Activated naive CD8-positive, alpha-beta T cell treated with anti-CD3 and anti-CD28 coated beads, Interleukin-2, amount 10 ng/mL, durations not matched to agents 7 days and 5 days (primary cell): ENCODE measurements around the gene CRYBG1. TPM values are rescaled to one million over a fixed set of nuclear protein-coding genes. Genes with fewer than 3 reads are reported as not detected.

Experiments
- ATAC-seq: fragments of 150-1000 bp; cut with Tn5 transposase; one replicate; pipeline ENCODE4 v1.10.0; 2021; ENCODE audit warnings: low read depth, moderate library complexity
- POLR2A ChIA-PET: fragments of 350-600 bp; sonication (Branson Sonifier 250); formaldehyde crosslinking; loops from one replicate; lab custom pipeline; 2021; ENCODE audit warnings: antibody characterized with exemption; lab: Charles Lee
- DNase-seq: peaks from one replicate; pipeline ENCODE4 v3.0.0; 2021
- H3K27ac Mint-ChIP-seq: one replicate; pipeline ENCODE4 v1.8.0; 2022; ENCODE audit warnings: mild to moderate bottlenecking, mixed read lengths
- H3K27me3 Mint-ChIP-seq: one replicate; pipeline ENCODE4 v1.8.0; 2022; ENCODE audit warnings: mild to moderate bottlenecking, moderate library complexity, mixed read lengths
- H3K36me3 Mint-ChIP-seq: one replicate; pipeline ENCODE4 v1.8.0; 2021; ENCODE audit warnings: mild to moderate bottlenecking, mixed read lengths
- H3K4me1 Mint-ChIP-seq: one replicate; pipeline ENCODE4 v1.8.0; 2021; ENCODE audit warnings: mixed read lengths
- H3K4me3 Mint-ChIP-seq: one replicate; pipeline ENCODE4 v1.8.0; 2022; ENCODE audit warnings: mild to moderate bottlenecking, moderate library complexity, mixed read lengths
- H3K9me3 Mint-ChIP-seq: one replicate; pipeline ENCODE4 v1.8.0; 2021; ENCODE audit warnings: mixed read lengths
- total RNA-seq, 2 experiments: library from RNA; stranded (reverse); gene quantifications; one replicate each; pipeline ENCODE4 v1.2.3, GENCODE V29; 2021

The CRYBG1 gene
- total RNA-seq, 2 experiments from 2014 or later, result 34.8 to 37.3 TPM

DNA sequence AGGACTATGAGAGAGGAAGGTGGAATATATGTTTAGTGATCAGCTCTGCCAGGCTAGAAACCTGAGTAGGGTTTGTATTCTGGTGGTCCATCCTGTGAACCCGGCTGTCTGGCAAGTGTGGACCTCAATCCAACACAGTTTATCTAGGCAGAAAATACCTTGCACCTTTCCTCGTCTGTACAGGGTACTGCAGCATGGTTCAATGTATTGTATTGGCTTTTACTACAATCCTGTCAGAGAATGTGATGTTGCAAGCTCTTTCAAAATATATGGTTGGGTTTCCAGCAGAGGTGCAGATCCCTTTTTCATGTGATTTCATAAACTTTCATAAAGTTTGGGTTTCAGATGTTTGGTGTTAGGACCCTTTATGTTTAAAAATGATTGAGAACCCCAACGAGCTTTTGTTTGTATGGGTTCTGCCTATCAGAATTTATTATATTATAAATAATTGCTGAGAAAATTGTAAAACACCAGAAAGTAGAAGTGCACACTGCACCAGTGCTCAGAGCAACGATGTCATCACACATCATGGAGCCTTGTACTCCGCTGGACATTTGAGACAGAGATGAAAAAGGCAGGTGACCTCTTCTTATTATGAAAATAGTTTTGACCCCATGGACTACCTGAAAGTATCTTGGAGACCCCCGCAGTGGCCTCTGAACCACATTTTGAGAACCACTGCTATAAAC lies 162.2 kb downstream of the CRYBG1 start:
- H3K9me3 Mint-ChIP-seq, result no peaks in the 10 kb centered on the region
- ATAC-seq (no peak), DNase-seq (no peak)
- POLR2A ChIA-PET, result interaction anchor here (1.3 to 8.8 kb wide), 2 partner anchors 11 kb away, joined by 7 to 210 read pairs; no protein-coding TSS in a partner anchor
- no peaks in the 10 kb centered on the region for H3K27me3 Mint-ChIP-seq
- H3K36me3 Mint-ChIP-seq, result peaks cover 20% of the 10 kb centered on the region
- H3K4me1 Mint-ChIP-seq, result peaks cover 58% of the 10 kb centered on the region
- H3K27ac Mint-ChIP-seq, result peak overlapping the region; percentile 99
- H3K4me3 Mint-ChIP-seq, result peak overlapping the region; percentile 94

DNA sequence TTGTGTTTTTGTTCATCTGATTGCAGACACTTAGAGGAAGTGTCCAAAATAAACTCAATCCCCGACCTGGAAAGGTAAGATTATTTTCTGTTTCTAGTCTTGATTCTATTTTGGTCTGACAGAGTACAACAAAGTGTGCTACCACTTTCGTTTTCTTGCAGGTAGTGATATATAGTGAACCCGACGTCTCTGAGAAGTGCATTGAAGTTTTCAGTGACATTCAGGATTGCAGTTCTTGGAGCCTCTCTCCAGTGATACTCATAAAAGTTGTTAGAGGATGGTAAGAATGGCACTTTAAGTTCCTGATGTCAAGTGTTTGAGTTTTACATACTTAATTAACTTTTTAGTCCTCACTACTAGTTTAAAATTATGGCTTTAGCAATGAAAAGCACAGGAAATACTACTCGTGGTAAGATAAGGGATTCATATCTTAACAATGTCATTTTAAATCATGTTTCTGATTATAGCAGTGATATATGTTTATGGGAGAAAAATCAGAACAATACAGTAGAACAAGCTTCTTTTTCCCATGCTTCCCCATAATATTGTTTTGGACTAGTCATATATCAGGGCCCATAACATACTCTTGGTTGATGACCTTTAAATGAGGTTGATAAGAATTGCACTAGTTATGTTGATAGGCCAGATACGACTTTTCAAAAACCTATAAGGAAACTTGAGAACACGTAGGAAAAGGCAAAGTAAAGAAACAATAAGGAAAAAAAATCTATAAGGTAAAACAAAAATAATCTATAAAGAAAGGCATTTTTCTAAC lies 164.8 kb downstream of the CRYBG1 start:
- H3K4me1 Mint-ChIP-seq, result peaks cover 47% of the 10 kb centered on the region
- DNase-seq (no peak), ATAC-seq (peak; percentile 35)
- H3K27ac Mint-ChIP-seq, result peak overlapping the region; percentile 91
- no peaks in the 10 kb centered on the region for H3K27me3 Mint-ChIP-seq
- peaks cover 36% of the 10 kb centered on the region for H3K36me3 Mint-ChIP-seq
- no peaks in the 10 kb centered on the region for H3K9me3 Mint-ChIP-seq
- POLR2A ChIA-PET, result interaction anchor here (1.1 to 8.8 kb wide), 2 partner anchors 14 to 503 kb away, joined by 3 to 210 read pairs; no protein-coding TSS in a partner anchor
- peak overlapping the region; percentile 88 for H3K4me3 Mint-ChIP-seq

DNA sequence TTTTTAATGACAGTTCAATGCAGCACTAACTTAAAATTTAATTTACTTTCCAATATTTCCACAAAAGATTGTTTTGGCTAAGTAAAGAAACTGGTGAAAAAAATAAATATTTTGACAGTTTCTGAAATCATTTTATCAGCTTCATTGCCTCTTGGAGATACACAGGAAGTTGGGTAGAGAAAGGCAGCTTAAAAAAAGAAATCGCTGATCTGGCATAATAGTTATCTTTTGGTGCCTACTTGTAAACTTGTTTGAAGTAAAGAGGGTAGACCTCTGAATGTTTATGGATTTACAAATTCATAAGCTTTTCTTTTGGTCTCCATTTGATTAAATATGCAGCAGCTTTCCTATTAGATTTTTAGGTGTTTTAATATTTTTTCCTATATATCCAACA lies 165.4 kb downstream of the CRYBG1 start:
- peak overlapping the region; percentile 88 for H3K4me3 Mint-ChIP-seq
- H3K27ac Mint-ChIP-seq, result peak overlapping the region; percentile 91
- no peaks in the 10 kb centered on the region for H3K27me3 Mint-ChIP-seq
- no peak for DNase-seq
- peaks cover 40% of the 10 kb centered on the region for H3K36me3 Mint-ChIP-seq
- no peak for ATAC-seq
- no peaks in the 10 kb centered on the region for H3K9me3 Mint-ChIP-seq
- POLR2A ChIA-PET, result interaction anchor here (1.1 to 8.8 kb wide), 2 partner anchors 9 to 14 kb away, joined by 4 to 210 read pairs; no protein-coding TSS in a partner anchor
- peaks cover 46% of the 10 kb centered on the region for H3K4me1 Mint-ChIP-seq

DNA sequence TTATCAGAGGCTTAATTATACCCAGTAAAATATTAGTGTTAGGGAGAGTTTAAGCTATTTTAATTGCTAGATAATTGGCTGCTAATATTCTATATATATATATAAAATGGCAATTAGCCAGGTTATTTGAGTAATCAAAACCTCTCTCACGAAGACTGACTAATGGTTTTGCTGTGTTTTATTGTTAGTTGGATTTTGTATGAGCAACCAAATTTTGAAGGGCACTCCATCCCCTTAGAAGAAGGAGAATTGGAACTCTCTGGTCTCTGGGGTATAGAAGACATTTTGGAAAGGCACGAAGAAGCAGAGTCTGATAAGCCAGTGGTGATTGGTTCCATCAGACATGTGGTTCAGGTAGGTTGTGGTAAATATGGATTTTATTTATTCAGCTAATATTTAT lies 166.6 kb downstream of the CRYBG1 start:
- peaks cover 41% of the 10 kb centered on the region for H3K36me3 Mint-ChIP-seq
- H3K9me3 Mint-ChIP-seq, result no peaks in the 10 kb centered on the region
- no peaks in the 10 kb centered on the region for H3K27me3 Mint-ChIP-seq
- ATAC-seq (no peak), DNase-seq (no peak)
- peaks cover 44% of the 10 kb centered on the region for H3K4me1 Mint-ChIP-seq
- POLR2A ChIA-PET, result interaction anchor here (0.7 to 8.8 kb wide), 3 partner anchors 11 to 99 kb away, joined by 4 to 210 read pairs (median 6); no protein-coding TSS in a partner anchor
- H3K27ac Mint-ChIP-seq, result no peak overlapping the region
- H3K4me3 Mint-ChIP-seq, result no peak overlapping the region

DNA sequence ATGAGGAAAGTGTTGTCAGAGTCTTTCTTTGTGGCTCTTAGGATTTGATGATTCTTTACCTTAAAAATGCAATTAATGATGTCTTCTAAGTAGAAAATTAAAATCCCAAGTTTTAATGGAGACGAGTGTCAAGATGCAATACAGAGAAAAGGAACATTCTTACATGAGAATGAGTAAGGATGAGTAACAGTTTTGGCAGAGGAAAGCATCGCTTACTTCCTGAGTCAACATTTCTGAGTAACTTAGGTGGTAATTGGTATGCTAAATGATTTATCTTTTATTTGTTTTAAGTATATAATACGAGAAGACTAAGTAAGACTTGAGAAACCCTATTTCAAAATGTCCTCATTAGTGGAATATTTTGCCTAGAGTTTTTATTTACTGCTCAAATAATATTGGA lies 167.5 kb downstream of the CRYBG1 start:
- Mint-ChIP-seq H3K9me3 (no peaks in the 10 kb centered on the region), H3K4me3 (no peak overlapping the region), H3K4me1 (peaks cover 41% of the 10 kb centered on the region), H3K27ac (no peak overlapping the region), H3K36me3 (peaks cover 43% of the 10 kb centered on the region), H3K27me3 (no peaks in the 10 kb centered on the region)
- ATAC-seq, result no peak
- DNase-seq, result no peak
- POLR2A ChIA-PET, result no interaction called here

DNA sequence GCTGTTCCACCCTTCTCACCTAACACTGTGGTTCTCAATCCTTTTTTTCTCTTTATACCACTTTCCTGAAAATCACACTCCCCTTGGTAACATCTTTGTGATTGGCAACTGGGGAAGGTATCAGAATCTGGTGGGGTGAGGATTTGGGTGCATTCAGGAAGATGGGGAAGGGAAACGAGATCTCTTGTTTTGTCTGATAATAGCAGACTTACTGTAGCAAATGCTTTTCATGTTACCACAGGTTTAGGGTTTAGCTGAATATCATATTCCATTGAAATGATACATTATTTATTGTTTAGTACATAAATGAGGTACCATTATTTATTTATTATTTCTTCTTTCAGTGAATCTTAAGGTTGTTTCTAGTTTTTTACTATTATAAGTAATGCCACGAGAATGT lies 168.0 kb downstream of the CRYBG1 start:
- DNase-seq (no peak), ATAC-seq (no peak)
- no peaks in the 10 kb centered on the region for H3K27me3 Mint-ChIP-seq
- H3K9me3 Mint-ChIP-seq, result no peaks in the 10 kb centered on the region
- peaks cover 43% of the 10 kb centered on the region for H3K4me1 Mint-ChIP-seq
- H3K4me3 Mint-ChIP-seq, result no peak overlapping the region
- H3K27ac Mint-ChIP-seq, result no peak overlapping the region
- POLR2A ChIA-PET, result no interaction called here
- H3K36me3 Mint-ChIP-seq, result peaks cover 48% of the 10 kb centered on the region

DNA sequence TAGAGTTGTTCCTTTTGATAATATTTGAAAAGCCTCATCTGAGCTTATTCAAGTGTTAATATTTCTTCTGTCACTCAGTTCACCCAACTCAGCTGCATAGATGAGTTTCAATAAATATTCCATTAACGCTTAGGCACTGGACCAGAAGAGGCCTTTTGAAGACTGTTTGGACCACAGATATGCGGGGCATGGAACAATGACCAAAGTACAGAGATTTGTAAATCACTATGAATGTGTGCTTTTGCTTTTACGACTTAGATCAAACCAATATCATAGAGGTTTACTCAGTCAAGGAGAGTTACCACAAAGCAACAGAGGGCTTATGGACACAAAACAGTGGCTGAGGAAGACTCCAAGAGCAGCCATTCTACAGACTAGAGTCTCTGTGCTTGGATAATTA lies 168.9 kb downstream of the CRYBG1 start:
- Mint-ChIP-seq H3K27ac (no peak overlapping the region), H3K4me3 (no peak overlapping the region), H3K27me3 (no peaks in the 10 kb centered on the region), H3K36me3 (peaks cover 56% of the 10 kb centered on the region), H3K9me3 (no peaks in the 10 kb centered on the region), H3K4me1 (peaks cover 43% of the 10 kb centered on the region)
- POLR2A ChIA-PET, result no interaction called here
- DNase-seq (no peak), ATAC-seq (no peak)

DNA sequence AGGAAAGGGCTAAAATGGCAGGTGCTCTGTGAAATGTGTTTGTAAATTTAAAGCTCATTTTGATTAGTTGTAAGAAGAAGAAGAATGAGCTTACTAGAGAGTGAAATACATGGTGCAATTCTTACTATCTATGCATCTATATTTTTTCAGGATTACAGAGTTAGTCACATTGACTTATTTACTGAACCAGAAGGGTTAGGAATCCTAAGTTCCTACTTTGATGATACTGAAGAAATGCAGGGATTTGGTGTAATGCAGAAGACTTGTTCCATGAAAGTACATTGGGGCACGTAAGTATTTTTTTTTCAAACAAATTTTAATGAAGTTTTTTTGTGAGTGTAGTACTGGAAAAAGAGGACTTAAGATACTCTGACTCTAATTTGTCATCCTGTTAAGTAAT lies 169.5 kb downstream of the CRYBG1 start:
- no peak overlapping the region for H3K27ac Mint-ChIP-seq

DNA sequence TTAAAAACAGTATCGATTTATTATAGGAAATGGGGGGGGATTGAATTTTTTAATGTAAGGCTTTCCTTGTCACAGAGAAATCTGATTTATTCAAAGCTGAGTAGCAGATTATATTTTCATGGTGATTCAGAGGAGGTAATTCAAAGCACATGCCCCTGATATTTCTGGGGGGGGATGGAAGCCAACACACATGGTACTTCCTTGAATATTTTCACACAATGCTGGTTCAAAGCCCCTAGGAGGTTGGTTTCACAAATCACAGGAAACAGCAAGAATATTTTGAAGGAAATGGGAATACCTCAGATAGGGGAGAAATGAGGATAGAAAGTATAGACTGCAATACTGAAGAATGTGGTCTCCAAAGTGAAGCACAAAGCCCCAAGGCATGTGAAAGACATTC lies 170.0 kb downstream of the CRYBG1 start:
- ATAC-seq (no peak), DNase-seq (no peak)
- Mint-ChIP-seq H3K9me3 (no peaks in the 10 kb centered on the region), H3K27me3 (no peaks in the 10 kb centered on the region), H3K4me3 (no peak overlapping the region), H3K27ac (no peak overlapping the region), H3K36me3 (peaks cover 60% of the 10 kb centered on the region), H3K4me1 (peaks cover 42% of the 10 kb centered on the region)
- POLR2A ChIA-PET, result interaction anchor here (0.9 kb wide), 1 partner anchor 18 kb away, joined by 3 read pairs; no protein-coding TSS in a partner anchor

More for the DNA sequence above, 169.5 kb downstream of the CRYBG1 start:
- Mint-ChIP-seq H3K9me3 (no peaks in the 10 kb centered on the region), H3K4me3 (no peak overlapping the region), H3K36me3 (peaks cover 58% of the 10 kb centered on the region), H3K4me1 (peaks cover 46% of the 10 kb centered on the region), H3K27me3 (no peaks in the 10 kb centered on the region)
- DNase-seq (no peak), ATAC-seq (no peak)
- POLR2A ChIA-PET, result no interaction called here

DNA sequence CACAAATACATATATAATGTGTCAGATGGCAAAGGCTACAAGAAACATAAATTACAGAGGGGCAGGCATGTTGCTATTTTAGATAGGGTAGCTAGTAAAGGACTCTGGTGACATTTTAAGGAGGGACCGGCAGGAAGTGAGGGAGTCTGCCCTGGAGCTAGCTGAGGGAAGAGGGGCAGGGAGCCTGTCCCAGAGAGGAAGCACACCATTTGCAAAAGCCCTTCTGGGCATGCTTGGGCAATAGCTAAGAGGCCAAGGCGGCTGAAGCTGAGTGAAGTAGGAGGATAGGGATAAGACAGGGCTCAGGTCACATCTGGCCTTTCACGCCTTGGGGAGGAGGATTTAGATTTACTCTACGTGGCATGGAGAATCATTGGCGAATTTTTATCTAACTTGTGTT lies 172.5 kb downstream of the CRYBG1 start:
- no peak for DNase-seq
- peaks cover 66% of the 10 kb centered on the region for H3K36me3 Mint-ChIP-seq
- H3K4me1 Mint-ChIP-seq, result peaks cover 38% of the 10 kb centered on the region
- H3K27me3 Mint-ChIP-seq, result no peaks in the 10 kb centered on the region
- ATAC-seq, result no peak
- no peaks in the 10 kb centered on the region for H3K9me3 Mint-ChIP-seq
- H3K4me3 Mint-ChIP-seq, result no peak overlapping the region
- POLR2A ChIA-PET, result interaction anchor here (1.2 to 1.8 kb wide), 3 partner anchors 11 to 22 kb away, joined by 3 to 9 read pairs (median 7); no protein-coding TSS in a partner anchor
- peak overlapping the region; percentile 6 for H3K27ac Mint-ChIP-seq

DNA sequence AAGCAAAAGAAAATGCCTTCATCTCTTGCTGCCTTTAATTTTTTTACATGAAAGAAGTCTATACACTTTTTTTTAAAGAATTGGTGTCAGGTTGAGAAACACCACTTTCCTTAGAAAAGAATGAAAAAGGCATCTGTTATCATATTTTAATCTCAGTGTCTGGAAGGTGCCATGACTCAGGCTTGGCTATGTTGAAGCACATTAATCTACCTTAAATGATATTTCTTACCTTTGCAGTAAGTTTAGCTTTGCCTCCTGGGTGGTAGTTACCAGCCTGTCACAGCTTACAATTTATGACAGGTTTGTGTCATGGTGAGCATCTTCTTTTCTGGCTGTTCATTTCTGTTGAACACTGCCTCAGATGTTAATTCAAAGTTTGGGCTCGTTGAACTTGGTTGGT lies 173.5 kb downstream of the CRYBG1 start:
- DNase-seq (no peak), ATAC-seq (no peak)
- H3K27ac Mint-ChIP-seq, result peak overlapping the region; percentile 17
- H3K4me1 Mint-ChIP-seq, result peaks cover 39% of the 10 kb centered on the region
- no peaks in the 10 kb centered on the region for H3K9me3 Mint-ChIP-seq
- POLR2A ChIA-PET, result interaction anchor here (1.2 to 1.8 kb wide), 4 partner anchors 12 to 23 kb away, joined by 3 to 9 read pairs (median 6); no protein-coding TSS in a partner anchor
- H3K4me3 Mint-ChIP-seq, result no peak overlapping the region
- no peaks in the 10 kb centered on the region for H3K27me3 Mint-ChIP-seq
- peaks cover 62% of the 10 kb centered on the region for H3K36me3 Mint-ChIP-seq

DNA sequence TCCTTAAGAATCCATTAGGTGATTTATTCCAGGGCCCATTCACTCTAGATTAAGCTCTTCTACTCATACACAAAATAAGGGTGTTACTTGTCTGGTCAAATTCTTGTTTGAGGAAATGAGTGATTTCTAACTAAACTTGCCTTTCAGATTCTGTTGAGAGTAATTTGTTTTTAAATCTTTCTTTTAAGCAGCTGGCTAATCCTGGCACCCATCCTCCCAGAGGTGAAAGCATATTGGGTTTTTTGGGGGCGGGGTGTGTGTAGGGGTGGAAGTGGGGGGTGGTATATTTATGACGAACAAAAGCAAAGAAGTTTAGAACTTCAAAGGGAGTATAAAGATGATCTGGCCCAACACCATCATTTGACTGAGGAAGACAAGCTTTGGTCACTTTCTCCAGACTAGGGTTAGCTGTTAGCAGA lies 174.1 kb downstream of the CRYBG1 start:
- POLR2A ChIA-PET, result interaction anchor here (1.6 to 1.8 kb wide), 3 partner anchors 12 to 22 kb away, joined by 5 to 9 read pairs (median 7); no protein-coding TSS in a partner anchor
- DNase-seq, result no peak

DNA sequence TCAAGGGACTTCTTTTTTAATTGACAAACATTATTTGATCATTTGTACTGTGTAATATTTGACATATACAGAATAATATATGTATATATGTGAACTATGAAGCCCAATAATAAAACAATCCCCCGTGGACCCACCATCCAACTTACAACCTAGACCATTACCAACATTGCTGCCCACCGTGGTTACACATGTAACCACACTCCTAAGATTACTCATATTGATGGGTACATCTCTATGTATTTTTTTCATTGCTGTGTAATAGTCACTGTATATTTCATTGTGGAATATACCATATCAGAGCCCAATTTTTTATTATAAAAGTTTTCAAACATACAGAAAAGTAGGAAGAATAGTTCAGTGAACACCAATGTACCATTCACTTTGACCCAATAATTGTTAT lies 174.5 kb downstream of the CRYBG1 start:
- Mint-ChIP-seq H3K4me1 (peaks cover 39% of the 10 kb centered on the region), H3K27me3 (no peaks in the 10 kb centered on the region), H3K4me3 (no peak overlapping the region), H3K9me3 (no peaks in the 10 kb centered on the region), H3K27ac (peak overlapping the region; percentile 28), H3K36me3 (peaks cover 54% of the 10 kb centered on the region)
- no peak for ATAC-seq
- no peak for DNase-seq
- POLR2A ChIA-PET, result interaction anchor here (1.8 kb wide), 2 partner anchors 13 to 22 kb away, joined by 5 to 7 read pairs; no protein-coding TSS in a partner anchor

More for the DNA sequence above, 174.1 kb downstream of the CRYBG1 start:
- no peaks in the 10 kb centered on the region for H3K27me3 Mint-ChIP-seq
- H3K27ac Mint-ChIP-seq, result peak overlapping the region; percentile 17
- peak; percentile 36 for ATAC-seq
- peaks cover 57% of the 10 kb centered on the region for H3K36me3 Mint-ChIP-seq
- H3K9me3 Mint-ChIP-seq, result no peaks in the 10 kb centered on the region
- no peak overlapping the region for H3K4me3 Mint-ChIP-seq
- peaks cover 39% of the 10 kb centered on the region for H3K4me1 Mint-ChIP-seq
